Subcutaneous abdominal adipose tissue (tissue), 5 donors: Measurements from ENCODE around the gene DCN.

Experiments
- H3K27ac ChIP-seq: one replicate; pipeline ENCODE4 v1.7.0; 2013; ENCODE audit warnings: low read depth, mild to moderate bottlenecking, inconsistent platforms, low read length, moderate library complexity
- H3K27me3 ChIP-seq, 5 donors: one replicate each; pipeline ENCODE4 v1.7.0; 2013; ENCODE audit warnings: low read length in 5 of 5, inconsistent platforms in 1 of 5; ENCODE audit not compliant: control insufficient read depth in 5 of 5, insufficient read depth in 4 of 5
- H3K36me3 ChIP-seq, 5 donors: one replicate each; pipeline ENCODE4 v1.7.0; 2013; ENCODE audit warnings: low read length in 5 of 5; ENCODE audit not compliant: control insufficient read depth in 5 of 5, insufficient read depth in 5 of 5
- H3K4me1 ChIP-seq, 5 donors: one replicate each; pipeline ENCODE4 v1.7.0; 2013; ENCODE audit warnings: low read length in 5 of 5, mild to moderate bottlenecking in 3 of 5, moderate library complexity in 1 of 5; ENCODE audit not compliant: control insufficient read depth in 5 of 5, insufficient read depth in 5 of 5
- H3K4me3 ChIP-seq, 5 donors: one replicate each; pipeline ENCODE4 v1.7.0; 2013; ENCODE audit warnings: low read length in 5 of 5, low read depth in 1 of 5
- H3K9ac ChIP-seq, 5 donors: one replicate each; pipeline ENCODE4 v1.7.0; 2013; ENCODE audit warnings: low read length in 5 of 5, mild to moderate bottlenecking in 4 of 5, moderate library complexity in 3 of 5
- H3K9me3 ChIP-seq, 5 donors: one replicate each; pipeline ENCODE4 v1.7.0; 2013; ENCODE audit warnings: low read length in 5 of 5; ENCODE audit not compliant: control insufficient read depth in 5 of 5
- donor health status: healthy.
- donor health status: healthy.
- donor health status: healthy.
- donor health status: healthy.
- donor health status: healthy.

DCN gene

DNA sequence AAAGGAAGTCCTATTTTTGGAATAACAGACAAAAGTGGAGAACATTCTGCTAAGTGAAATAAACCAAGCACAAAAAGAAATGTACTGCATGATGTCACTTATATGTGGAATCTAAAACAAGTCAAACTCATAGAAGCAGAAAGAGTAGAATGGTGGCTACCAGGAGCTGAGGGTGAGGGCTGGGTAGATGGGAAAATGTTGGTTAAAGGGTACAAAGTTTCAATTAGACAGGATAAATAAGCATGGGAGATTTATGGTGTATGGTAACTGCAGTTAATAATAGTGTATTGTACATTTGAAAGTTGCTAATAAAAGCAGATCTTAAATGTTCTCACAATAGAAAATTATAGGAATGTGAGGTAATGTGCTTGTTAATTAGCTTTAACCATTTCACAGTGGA is 84.2 kb downstream of the DCN start:
- H3K4me1 ChIP-seq: peaks cover 0 to 7% (median 2%) of the 10 kb centered on the region in 5 donors
- no peak overlapping the region for H3K4me3 ChIP-seq
- H3K9me3 ChIP-seq: peaks cover 0 to 3% (median 0%) of the 10 kb centered on the region in 5 donors
- no peak overlapping the region for H3K27ac ChIP-seq
- H3K9ac ChIP-seq: no peak overlapping the region
- H3K36me3 ChIP-seq: no peaks in the 10 kb centered on the region
- no peaks in the 10 kb centered on the region for H3K27me3 ChIP-seq

GRCh38 chr12:91094957-91095356 is 87.7 kb downstream of the DCN start:
- Histone ChIP-seq H3K4me3 (no peak overlapping the region), H3K4me1 (peaks cover 0 to 7% (median 2%) of the 10 kb centered on the region in 5 donors), H3K27ac (no peak overlapping the region), H3K9ac (no peak overlapping the region), H3K36me3 (no peaks in the 10 kb centered on the region), H3K9me3 (peaks cover 0 to 9% (median under 1%) of the 10 kb centered on the region in 5 donors), H3K27me3 (peaks cover 0 to 3% (median 0%) of the 10 kb centered on the region in 5 donors)

GRCh38 chr12:91094032-91094662 is 88.5 kb downstream of the DCN start:
- Histone ChIP-seq H3K4me3 (no peak overlapping the region), H3K36me3 (no peaks in the 10 kb centered on the region), H3K27me3 (peaks cover 0 to 3% (median 0%) of the 10 kb centered on the region in 5 donors), H3K27ac (no peak overlapping the region), H3K9ac (no peak overlapping the region), H3K9me3 (peaks cover 2 to 13% (median 4%) of the 10 kb centered on the region in 5 donors), H3K4me1 (peaks cover 0 to 7% (median 2%) of the 10 kb centered on the region in 5 donors)

DNA sequence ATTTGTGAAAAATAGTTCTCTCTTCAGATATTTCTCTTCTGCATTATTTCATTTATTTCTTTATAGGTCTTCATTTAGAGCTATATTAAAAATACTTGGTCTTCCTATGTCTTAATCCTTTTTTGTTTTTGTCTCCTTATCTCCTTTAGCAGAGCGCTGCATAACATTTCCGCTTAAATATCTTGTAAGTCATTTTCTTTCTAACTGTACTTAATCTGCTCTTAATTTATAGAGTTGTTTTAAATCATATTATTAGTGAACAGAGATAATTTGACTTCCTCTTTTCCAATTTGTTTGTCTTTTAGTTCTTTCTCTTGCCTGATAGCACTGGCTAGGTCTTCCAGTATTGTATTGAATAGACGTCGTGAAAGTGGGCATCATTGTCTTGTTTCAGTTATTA is 89.3 kb downstream of the DCN start:
- Histone ChIP-seq H3K9ac (no peak overlapping the region), H3K27ac (no peak overlapping the region), H3K4me1 (peaks cover 0 to under 1% (median 0%) of the 10 kb centered on the region in 5 donors), H3K27me3 (peaks cover 0 to 3% (median 0%) of the 10 kb centered on the region in 5 donors), H3K4me3 (no peak overlapping the region), H3K36me3 (no peaks in the 10 kb centered on the region), H3K9me3 (peaks cover 4 to 20% (median 9%) of the 10 kb centered on the region in 5 donors)

- no peaks in the 10 kb centered on the region for H3K36me3 ChIP-seq
- peaks cover 0 to 3% (median 0%) of the 10 kb centered on the region in 5 donors for H3K27me3 ChIP-seq
- no peaks in the 10 kb centered on the region for H3K4me1 ChIP-seq
- H3K27ac ChIP-seq: no peak overlapping the region
- H3K9ac ChIP-seq: no peak overlapping the region
- H3K9me3 ChIP-seq: peaks cover 4 to 27% (median 9%) of the 10 kb centered on the region in 5 donors
- H3K4me3 ChIP-seq: no peak overlapping the region
Observed at GRCh38 chr12:91091916-91092715, 90.5 kb downstream of the DCN start.
